NCI-H2227 (cell line): Measurements from ENCODE around the gene GAGE12F.
"Not testable (repeated sequence)": the region's sequence is repeated elsewhere in the genome, so short reads cannot be mapped to it uniquely, and the experiment has no call there.

Experiments used
- DNase-seq: peaks from one replicate; lab custom pipeline; 2025; ENCODE audit not compliant: unreplicated experiment; lab: John Stamatoyannopoulos, UW

The GAGE12F gene

GRCh38 chrX:49560542-49560941 is at the start of gene GAGE12F:
Gene GAGE12F, plus strand, starts transcription at chrX:49560842. Its CDS starts 1,155 bp downstream, at chrX:49561997.
- not testable (repeated sequence) for DNase-seq

GRCh38 chrX:49531877-49532276 is 28.8 kb upstream of the GAGE12F start, which contains the start of gene GAGE12C:
Gene GAGE12C, plus strand, starts transcription at chrX:49532177. Its CDS starts 1,155 bp downstream, at chrX:49533332.
- not testable (repeated sequence) for DNase-seq

GRCh38 chrX:49541433-49541832 is 19.2 kb upstream of the GAGE12F start, which contains the start of gene GAGE12D:
Gene GAGE12D, plus strand, starts transcription at chrX:49541733. Its CDS starts 1,155 bp downstream, at chrX:49542888.
- DNase-seq, result not testable (repeated sequence)

- DNase-seq, result not testable (repeated sequence)
Observed at GRCh38 chrX:49550989-49551388, 9.7 kb upstream of the GAGE12F start, which contains the start of gene GAGE12E. Gene GAGE12E, plus strand, starts transcription at chrX:49551289. Its CDS starts 1,155 bp downstream, at chrX:49552444.

GRCh38 chrX:49568728-49569127 is 8.1 kb downstream of the GAGE12F start:
- DNase-seq, result not testable (repeated sequence)

- not testable (repeated sequence) for DNase-seq
Observed at GRCh38 chrX:49569152-49569551, 8.5 kb downstream of the GAGE12F start.

- DNase-seq, result not testable (repeated sequence)
Observed at GRCh38 chrX:49570100-49570499, 9.5 kb downstream of the GAGE12F start, which contains the start of gene GAGE12G. Gene GAGE12G, plus strand, starts transcription at chrX:49570400. Its CDS starts 1,155 bp downstream, at chrX:49571555.

GRCh38 chrX:49579649-49580048 is 19.0 kb downstream of the GAGE12F start, which contains the start of gene GAGE12H:
Gene GAGE12H, plus strand, starts transcription at chrX:49579949. Its CDS starts 1,155 bp downstream, at chrX:49581104.
- DNase-seq, result not testable (repeated sequence)

- not testable (repeated sequence) for DNase-seq
Observed at GRCh38 chrX:49589196-49589595, 28.6 kb downstream of the GAGE12F start, which contains the start of gene GAGE2A. Gene GAGE2A, plus strand, starts transcription at chrX:49589496. Its CDS starts 1,155 bp downstream, at chrX:49590651.

- DNase-seq, result not testable (repeated sequence)
Observed at GRCh38 chrX:49589769-49590478, 29.3 kb downstream of the GAGE12F start.

- not testable (repeated sequence) for DNase-seq
Observed at GRCh38 chrX:49590488-49590887, 29.8 kb downstream of the GAGE12F start.

- not testable (repeated sequence) for DNase-seq
Observed at GRCh38 chrX:49598720-49599119, 38.1 kb downstream of the GAGE12F start, which contains the start of gene GAGE1. Gene GAGE1, plus strand, starts transcription at chrX:49599020. Its CDS starts 1,155 bp downstream, at chrX:49600175.

GRCh38 chrX:49610718-49611310 is 50.2 kb downstream of the GAGE12F start:
- no peak for DNase-seq
